Measurements from ENCODE around the gene HIVEP3. TPM values are rescaled to one million over a fixed set of nuclear protein-coding genes. Genes with fewer than 3 reads are reported as not detected.

Gene HIVEP3
- total RNA-seq, 1 experiment from 2014 or later: 6.0 TPM

DNA sequence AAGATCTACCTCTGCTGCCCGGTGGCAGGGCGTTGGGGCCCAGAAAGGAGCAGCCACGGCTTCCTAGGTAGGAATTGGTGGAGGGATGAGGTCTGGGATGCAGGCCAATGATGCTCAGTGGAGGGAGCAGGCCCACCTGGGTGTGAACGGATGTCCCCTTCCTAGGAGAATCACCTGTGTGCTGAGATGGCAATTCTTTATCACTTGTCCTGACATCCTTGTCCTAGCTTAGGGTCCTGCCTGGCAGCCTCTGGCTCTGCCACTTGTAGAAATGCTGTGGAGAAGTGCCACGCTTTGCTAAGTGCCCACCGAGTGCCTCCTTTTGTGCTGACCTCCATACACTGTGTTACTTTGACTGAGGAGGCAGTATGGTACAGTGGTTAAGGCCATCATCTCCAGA lies 447.1 kb downstream of the HIVEP3 start:
- no peaks in the 10 kb centered on the region for H3K4me1 ChIP-seq (ENCODE audit: control insufficient read depth, insufficient read depth, low read length)
- CTCF ChIA-PET: no interaction called here
- intact Hi-C loops (cut with micrococcal nuclease; ENCODE audit: unreplicated experiment): no loop called here
- in situ Hi-C loops (cut with HindIII; ENCODE audit: low pct_unique_long_range_greater_than_20kb, low sequenced_read_pairs): no loop called here
- no peak for TF ChIP-seq SIN3A (IDR thresholded peaks at IDR 0.05; ENCODE audit: borderline replicate concordance, insufficient read depth, low read depth, low read length)
- TF ChIP-seq, protein P1, sequence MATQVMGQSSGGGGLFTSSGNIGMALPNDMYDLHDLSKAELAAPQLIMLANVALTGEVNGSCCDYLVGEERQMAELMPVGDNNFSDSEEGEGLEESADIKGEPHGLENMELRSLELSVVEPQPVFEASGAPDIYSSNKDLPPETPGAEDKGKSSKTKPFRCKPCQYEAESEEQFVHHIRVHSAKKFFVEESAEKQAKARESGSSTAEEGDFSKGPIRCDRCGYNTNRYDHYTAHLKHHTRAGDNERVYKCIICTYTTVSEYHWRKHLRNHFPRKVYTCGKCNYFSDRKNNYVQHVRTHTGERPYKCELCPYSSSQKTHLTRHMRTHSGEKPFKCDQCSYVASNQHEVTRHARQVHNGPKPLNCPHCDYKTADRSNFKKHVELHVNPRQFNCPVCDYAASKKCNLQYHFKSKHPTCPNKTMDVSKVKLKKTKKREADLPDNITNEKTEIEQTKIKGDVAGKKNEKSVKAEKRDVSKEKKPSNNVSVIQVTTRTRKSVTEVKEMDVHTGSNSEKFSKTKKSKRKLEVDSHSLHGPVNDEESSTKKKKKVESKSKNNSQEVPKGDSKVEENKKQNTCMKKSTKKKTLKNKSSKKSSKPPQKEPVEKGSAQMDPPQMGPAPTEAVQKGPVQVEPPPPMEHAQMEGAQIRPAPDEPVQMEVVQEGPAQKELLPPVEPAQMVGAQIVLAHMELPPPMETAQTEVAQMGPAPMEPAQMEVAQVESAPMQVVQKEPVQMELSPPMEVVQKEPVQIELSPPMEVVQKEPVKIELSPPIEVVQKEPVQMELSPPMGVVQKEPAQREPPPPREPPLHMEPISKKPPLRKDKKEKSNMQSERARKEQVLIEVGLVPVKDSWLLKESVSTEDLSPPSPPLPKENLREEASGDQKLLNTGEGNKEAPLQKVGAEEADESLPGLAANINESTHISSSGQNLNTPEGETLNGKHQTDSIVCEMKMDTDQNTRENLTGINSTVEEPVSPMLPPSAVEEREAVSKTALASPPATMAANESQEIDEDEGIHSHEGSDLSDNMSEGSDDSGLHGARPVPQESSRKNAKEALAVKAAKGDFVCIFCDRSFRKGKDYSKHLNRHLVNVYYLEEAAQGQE (IDR thresholded peaks at IDR 0.05; ENCODE audit: insufficient read depth in 1 of 2, low read depth in 2 of 2, low read length in 1 of 2): no peak
- TF ChIP-seq, protein P2, sequence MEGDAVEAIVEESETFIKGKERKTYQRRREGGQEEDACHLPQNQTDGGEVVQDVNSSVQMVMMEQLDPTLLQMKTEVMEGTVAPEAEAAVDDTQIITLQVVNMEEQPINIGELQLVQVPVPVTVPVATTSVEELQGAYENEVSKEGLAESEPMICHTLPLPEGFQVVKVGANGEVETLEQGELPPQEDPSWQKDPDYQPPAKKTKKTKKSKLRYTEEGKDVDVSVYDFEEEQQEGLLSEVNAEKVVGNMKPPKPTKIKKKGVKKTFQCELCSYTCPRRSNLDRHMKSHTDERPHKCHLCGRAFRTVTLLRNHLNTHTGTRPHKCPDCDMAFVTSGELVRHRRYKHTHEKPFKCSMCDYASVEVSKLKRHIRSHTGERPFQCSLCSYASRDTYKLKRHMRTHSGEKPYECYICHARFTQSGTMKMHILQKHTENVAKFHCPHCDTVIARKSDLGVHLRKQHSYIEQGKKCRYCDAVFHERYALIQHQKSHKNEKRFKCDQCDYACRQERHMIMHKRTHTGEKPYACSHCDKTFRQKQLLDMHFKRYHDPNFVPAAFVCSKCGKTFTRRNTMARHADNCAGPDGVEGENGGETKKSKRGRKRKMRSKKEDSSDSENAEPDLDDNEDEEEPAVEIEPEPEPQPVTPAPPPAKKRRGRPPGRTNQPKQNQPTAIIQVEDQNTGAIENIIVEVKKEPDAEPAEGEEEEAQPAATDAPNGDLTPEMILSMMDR (IDR thresholded peaks at IDR 0.05): no peak
- TF ChIP-seq TCF7L2 (IDR thresholded peaks at IDR 0.05; ENCODE audit: low read depth, low read length): no peak
- TF ChIP-seq POLR2AphosphoS5 (IDR thresholded peaks at IDR 0.05; ENCODE audit: low read depth, low read length): no peak
- no peak overlapping the region for H3K4me3 ChIP-seq (ENCODE audit: low read depth in 2 of 2, low read length in 2 of 2)
- no TSS peak for BruUV-seq (replicated peaks)
- POLR2A ChIA-PET: no interaction called here
- H3K27me3 ChIP-seq (ENCODE audit: control insufficient read depth, insufficient read depth, low read length): 0 out of 2 replicates have a peak, but pooled peaks cover 2% of the 10 kb centered on the region
- no peaks in the 10 kb centered on the region for H3K36me3 ChIP-seq (ENCODE audit: control insufficient read depth, insufficient read depth, low read length)
- no peaks in the 10 kb centered on the region for H3K9me3 ChIP-seq (ENCODE audit: control insufficient read depth, insufficient read depth, low read depth, low read length)
- H3K27ac ChIP-seq (ENCODE audit: low read length): no peak overlapping the region
- ATAC-seq (no peak), DNase-seq (ENCODE audit: low read depth, low spot score) (no peak)

DNA sequence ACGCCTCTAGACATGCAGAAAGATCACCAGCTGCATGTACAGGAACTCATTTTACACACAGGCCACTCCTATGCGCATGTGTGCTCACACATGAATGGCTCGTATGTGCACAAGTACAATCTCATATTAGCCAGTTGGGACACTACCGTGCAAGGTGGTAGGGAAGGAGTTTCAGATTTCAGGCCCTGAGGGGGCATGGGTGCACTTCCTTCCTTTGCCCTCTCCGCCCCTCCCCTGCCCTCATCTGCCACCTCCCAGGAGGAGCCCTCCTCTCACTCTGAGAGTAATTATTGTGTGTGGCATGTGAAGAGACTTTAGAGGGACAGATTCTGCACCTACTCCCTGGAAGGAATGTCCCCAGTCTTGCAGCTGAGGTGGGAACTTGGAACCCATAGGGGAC lies 449.0 kb downstream of the HIVEP3 start:
- CTCF ChIA-PET: no interaction called here
- in situ Hi-C loops (cut with HindIII; ENCODE audit: low pct_unique_long_range_greater_than_20kb, low sequenced_read_pairs): no loop called here
- TF ChIP-seq, protein P2 (IDR thresholded peaks at IDR 0.05): no peak
- Histone ChIP-seq H3K9me3 (ENCODE audit: control insufficient read depth, insufficient read depth, low read depth, low read length) (no peaks in the 10 kb centered on the region), H3K4me1 (ENCODE audit: control insufficient read depth, insufficient read depth, low read length) (no peaks in the 10 kb centered on the region), H3K27ac (ENCODE audit: low read length) (no peak overlapping the region), H3K36me3 (ENCODE audit: control insufficient read depth, insufficient read depth, low read length) (no peaks in the 10 kb centered on the region), H3K4me3 (ENCODE audit: low read depth in 2 of 2, low read length in 2 of 2) (no peak overlapping the region), H3K27me3 (ENCODE audit: control insufficient read depth, insufficient read depth, low read length) (0 out of 2 replicates have a peak, but pooled peaks cover 2% of the 10 kb centered on the region)
- intact Hi-C loops (cut with micrococcal nuclease; ENCODE audit: unreplicated experiment): no loop called here
- ATAC-seq (no peak), DNase-seq (ENCODE audit: low read depth, low spot score) (no peak)
- POLR2A ChIA-PET: no interaction called here
- BruUV-seq (replicated peaks): no TSS peak

All from Panc1 (cell line).